Colonic mucosa (tissue), 4 donors: ENCODE measurements around the gene PDCD5. TPM values are rescaled to one million over a fixed set of nuclear protein-coding genes. Genes with fewer than 3 reads are reported as not detected.

Source experiments
- DNase-seq: peaks from one replicate; pipeline ENCODE4 v3.0.0-alpha.2; 2020
- H3K27ac ChIP-seq: fragments of 200-600 bp; one replicate; pipeline ENCODE4 v1.8.0; 2021
- H3K27me3 ChIP-seq: fragments of 200-600 bp; one replicate; pipeline ENCODE4 v1.8.0; 2021
- H3K36me3 ChIP-seq: fragments of 200-600 bp; one replicate; pipeline ENCODE4 v1.8.0; 2021
- H3K4me1 ChIP-seq: fragments of 200-600 bp; one replicate; pipeline ENCODE4 v1.8.0; 2021; ENCODE audit warnings: mild to moderate bottlenecking
- H3K4me3 ChIP-seq: fragments of 200-600 bp; one replicate; pipeline ENCODE4 v1.8.0; 2021
- H3K9ac ChIP-seq, 2 donors: one replicate each; pipeline ENCODE4 v1.7.0; 2013; ENCODE audit warnings: control low read depth in 2 of 2, low read depth in 2 of 2, low read length in 2 of 2
- H3K9me3 ChIP-seq: fragments of 200-600 bp; one replicate; pipeline ENCODE4 v1.8.0; 2021
- CTCF ChIP-seq: fragments of 200-600 bp; IDR thresholded peaks from one replicate; pipeline ENCODE4 v1.8.0; 2022; ENCODE audit warnings: antibody characterized with exemption, mild to moderate bottlenecking
- intact Hi-C: fragments of 100-400 bp; cut with DNase I; formaldehyde crosslinking; loops from one replicate; pipeline ENCODE4 v1.14.1; 2022
- total RNA-seq, 2 donors: library from RNA; stranded (reverse); fragmentation: NEBNext Ultra II Directional in 1 of 2; extraction: Animal tissue kit (Norgen Biotek cat#: 25700) in 1 of 2; gene quantifications; one replicate each; pipeline ENCODE4 v1.2.1, GENCODE V29; 2021
- donor health status: healthy.
- donor health status: DM: no; HTN: no; CAD: no.
- donor health status: DM: no; HTN: no; CAD: no.

Gene PDCD5
- total RNA-seq, 2 donors from 2014 or later: 66.7 to 70.8 TPM

DNA sequence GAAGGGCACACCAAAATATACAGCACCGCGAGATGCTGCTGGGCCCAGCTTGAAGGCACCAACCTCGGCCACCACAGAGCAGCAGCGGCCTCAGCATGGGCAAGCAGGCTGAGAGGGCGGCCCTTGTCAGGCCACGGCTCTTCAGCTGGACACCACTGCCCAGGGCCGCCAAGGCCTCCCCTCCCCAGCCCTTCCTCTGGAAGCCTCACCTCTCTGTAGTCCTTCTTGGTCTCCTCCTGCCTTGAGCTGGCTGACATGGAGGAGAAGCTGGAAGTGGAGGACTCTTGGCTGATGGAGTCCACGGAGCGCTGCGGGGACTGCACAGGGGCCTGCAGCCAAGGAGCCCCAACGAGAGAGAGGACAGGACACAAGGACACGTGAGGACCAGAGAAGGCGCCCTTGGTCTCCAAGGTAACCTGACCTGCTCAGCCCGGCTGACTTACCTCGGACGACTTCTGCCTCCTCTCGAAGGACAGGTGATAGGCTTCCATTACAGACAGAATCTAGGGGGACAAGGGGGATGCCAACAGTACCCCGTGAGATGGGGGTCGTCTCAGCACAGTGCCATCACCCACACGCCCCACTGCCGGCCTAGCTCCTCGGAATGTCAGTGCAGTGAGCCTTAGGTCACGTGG, 38.2 kb downstream of the PDCD5 start:
- Histone ChIP-seq H3K27me3 (no peaks in the 10 kb centered on the region), H3K9me3 (no peaks in the 10 kb centered on the region), H3K4me1 (no peaks in the 10 kb centered on the region), H3K27ac (no peak overlapping the region), H3K36me3 (peaks cover 9% of the 10 kb centered on the region), H3K4me3 (no peak overlapping the region), H3K9ac (no peak overlapping the region)
- no peak for TF ChIP-seq CTCF
- intact Hi-C loops: no loop called here
- no peak for DNase-seq

- intact Hi-C loops: no loop called here
- no peaks in the 10 kb centered on the region for H3K36me3 ChIP-seq
- no peak for DNase-seq
Measured at GRCh38 chr19:32622002-32622401, 41.0 kb downstream of the PDCD5 start.

GRCh38 chr19:32624410-32624809, 43.4 kb downstream of the PDCD5 start:
- no peaks in the 10 kb centered on the region for H3K36me3 ChIP-seq
- no peak overlapping the region for H3K4me3 ChIP-seq
- no peaks in the 10 kb centered on the region for H3K27me3 ChIP-seq
- no peak for TF ChIP-seq CTCF
- H3K9me3 ChIP-seq: no peaks in the 10 kb centered on the region
- intact Hi-C loops: no loop called here
- H3K27ac ChIP-seq: no peak overlapping the region
- H3K4me1 ChIP-seq: no peaks in the 10 kb centered on the region
- no peak for DNase-seq
- no peak overlapping the region for H3K9ac ChIP-seq

More at GRCh38 chr19:32622002-32622401, 41.0 kb downstream of the PDCD5 start:
- H3K4me3 ChIP-seq: no peak overlapping the region
- no peak for TF ChIP-seq CTCF
- H3K4me1 ChIP-seq: no peaks in the 10 kb centered on the region
- no peaks in the 10 kb centered on the region for H3K9me3 ChIP-seq
- H3K9ac ChIP-seq: no peak overlapping the region
- H3K27ac ChIP-seq: no peak overlapping the region
- no peaks in the 10 kb centered on the region for H3K27me3 ChIP-seq

- DNase-seq: no peak
- no peaks in the 10 kb centered on the region for H3K27me3 ChIP-seq
- no peak overlapping the region for H3K27ac ChIP-seq
- H3K36me3 ChIP-seq: peaks cover 7% of the 10 kb centered on the region
- no peak overlapping the region for H3K9ac ChIP-seq
- no peaks in the 10 kb centered on the region for H3K4me1 ChIP-seq
- intact Hi-C loops: no loop called here
- H3K4me3 ChIP-seq: no peak overlapping the region
- no peak for TF ChIP-seq CTCF
- no peaks in the 10 kb centered on the region for H3K9me3 ChIP-seq
Measured at GRCh38 chr19:32626969-32627368, 46.0 kb downstream of the PDCD5 start.

DNA sequence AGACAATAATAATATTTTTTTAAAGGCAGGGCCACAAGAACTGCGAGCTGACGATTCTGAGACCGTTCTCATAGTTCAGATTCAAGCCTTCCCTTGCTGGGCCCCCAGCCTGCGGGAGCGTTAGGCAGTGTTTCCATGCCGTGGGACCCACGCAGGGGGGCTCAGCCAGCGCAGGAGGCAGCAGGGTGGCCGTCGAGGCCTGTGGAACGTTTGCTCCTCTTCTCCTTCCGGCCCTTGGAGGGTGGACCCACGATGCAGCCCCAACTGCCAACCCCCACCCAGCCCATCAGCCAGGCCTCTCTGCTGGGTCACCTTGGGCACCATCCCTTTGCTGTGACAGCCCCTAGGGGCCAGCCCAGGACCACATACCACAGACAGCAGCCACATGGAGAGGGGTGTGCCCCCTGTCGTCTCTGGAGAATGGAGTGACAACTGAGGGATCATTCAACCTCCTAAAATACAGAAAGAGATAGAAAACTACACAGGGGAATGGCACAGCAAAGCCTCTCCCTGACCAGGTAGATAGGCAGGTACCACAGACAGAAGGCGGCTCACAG, 46.8 kb downstream of the PDCD5 start:
- intact Hi-C loops: no loop called here
- no peaks in the 10 kb centered on the region for H3K9me3 ChIP-seq
- peaks cover 9% of the 10 kb centered on the region for H3K36me3 ChIP-seq
- no peak overlapping the region for H3K9ac ChIP-seq
- H3K27me3 ChIP-seq: no peaks in the 10 kb centered on the region
- no peaks in the 10 kb centered on the region for H3K4me1 ChIP-seq
- H3K4me3 ChIP-seq: no peak overlapping the region
- no peak for TF ChIP-seq CTCF
- no peak for DNase-seq
- no peak overlapping the region for H3K27ac ChIP-seq
